GF-D8 (cell line): Measurements from ENCODE around the gene LYVE1.

Experiments used
- DNase-seq: peaks from one replicate; lab custom pipeline; 2025; lab: John Stamatoyannopoulos, UW

LYVE1 gene

GRCh38 chr11:10522276-10522675, 46.2 kb downstream of the LYVE1 start:
- no peak for DNase-seq

DNA sequence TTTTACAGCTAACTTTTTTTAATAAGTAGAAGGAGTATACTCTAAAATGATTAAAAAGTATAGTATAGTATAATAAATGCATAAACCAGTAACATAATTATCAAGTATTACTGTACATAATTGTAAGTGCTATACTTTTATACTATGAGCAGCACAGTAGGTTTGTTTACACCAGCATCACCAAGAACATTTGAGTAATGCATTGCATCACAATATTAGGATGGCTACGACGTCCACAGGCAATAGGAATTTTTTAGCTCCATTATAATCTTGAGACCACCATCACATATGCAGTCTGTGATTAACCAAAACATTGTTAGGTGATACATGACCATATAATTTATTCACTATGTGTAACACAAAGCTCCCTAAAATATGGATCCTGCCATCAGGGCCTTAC, 47.9 kb downstream of the LYVE1 start:
- DNase-seq: no peak

DNA sequence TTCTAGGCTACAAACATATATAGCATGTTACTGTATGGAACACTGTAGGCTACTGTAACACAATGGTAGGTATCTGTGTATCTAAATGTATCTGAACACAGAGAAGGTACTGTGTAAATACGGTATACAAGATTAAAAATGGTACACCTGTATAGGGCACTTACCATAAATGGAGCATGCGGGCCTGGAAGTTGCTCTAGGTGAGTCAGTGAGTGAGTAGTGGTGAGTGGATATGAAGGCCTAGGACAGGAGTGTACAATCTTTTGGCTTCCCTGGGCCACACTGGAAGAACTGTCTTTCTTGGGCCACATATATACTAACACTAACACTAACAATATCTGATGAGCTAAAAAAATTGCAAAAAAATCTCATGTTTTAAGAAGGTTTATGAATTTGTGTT, 48.8 kb downstream of the LYVE1 start:
- no peak for DNase-seq

DNA sequence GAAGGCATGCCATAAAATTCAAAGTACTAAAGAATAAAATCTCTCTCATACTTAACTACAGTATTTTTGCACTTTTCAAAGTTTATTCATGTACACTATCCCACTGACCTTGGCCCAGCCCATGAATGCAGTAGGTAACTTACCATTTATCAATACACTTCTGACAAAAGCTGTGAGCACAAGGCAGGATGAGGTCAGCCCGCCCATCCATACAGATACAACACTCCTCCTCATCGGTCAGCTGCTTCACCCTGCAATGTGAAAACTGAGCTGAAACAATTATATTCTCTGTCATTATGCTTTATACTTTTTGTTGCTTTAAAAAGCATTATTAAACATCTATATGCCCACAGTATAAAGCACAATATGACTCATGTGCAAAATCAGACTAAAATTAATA, 49.6 kb downstream of the LYVE1 start:
- DNase-seq: no peak

GRCh38 chr11:10518123-10518522, 50.3 kb downstream of the LYVE1 start:
- DNase-seq: no peak

- DNase-seq: no peak
These were observed 53.0 kb downstream of the LYVE1 start for GRCh38 chr11:10515418-10515817.

- DNase-seq: no peak
These were observed 53.8 kb downstream of the LYVE1 start for GRCh38 chr11:10514709-10515108.

GRCh38 chr11:10514202-10514601, 54.3 kb downstream of the LYVE1 start:
- no peak for DNase-seq

- no peak for DNase-seq
These were observed 57.3 kb downstream of the LYVE1 start for GRCh38 chr11:10511181-10511621.
